Stromal cell of bone marrow (primary cell): ENCODE measurements around the gene ARMC9.

Source experiments
- DNase-seq: peaks from one replicate; pipeline ENCODE4 v3.0.0-alpha.2; 2012; ENCODE audit warnings: low read depth

ARMC9 gene

GRCh38 chr2:231422056-231422455 lies 223.6 kb downstream of the ARMC9 start:
- no peak for DNase-seq

GRCh38 chr2:231423176-231423575 lies 224.7 kb downstream of the ARMC9 start:
- no peak for DNase-seq
